SHP77 (cell line): ENCODE measurements around the gene FBXL17.

ENCODE experiments used
- DNase-seq, 2 experiments: peaks; one replicate each; lab custom pipeline; 2025; lab: John Stamatoyannopoulos, UW

FBXL17 gene

DNA sequence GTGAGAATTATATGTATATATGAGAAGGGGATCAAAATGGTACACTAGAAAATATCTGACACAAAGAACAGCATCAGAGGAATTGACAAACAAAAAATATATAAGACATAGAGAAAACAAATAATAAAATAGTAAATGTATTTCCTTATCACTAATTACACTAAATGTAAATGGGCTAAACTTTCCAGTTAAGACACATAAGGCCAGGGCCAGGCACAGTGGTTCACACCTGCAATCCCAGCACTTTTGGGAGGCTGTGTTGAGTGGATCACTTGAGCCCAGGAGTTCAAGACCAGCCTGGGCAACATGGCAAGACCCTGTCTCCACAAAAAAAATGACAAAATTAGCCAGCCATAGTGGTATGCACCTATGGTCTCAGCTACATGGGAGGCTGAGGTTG is 8.5 kb downstream of the FBXL17 start:
- no peak for DNase-seq

- DNase-seq, result no peak
Observed at GRCh38 chr5:108372369-108372768, 9.5 kb downstream of the FBXL17 start.

- DNase-seq, result no peak
Observed at GRCh38 chr5:108371263-108371662, 10.6 kb downstream of the FBXL17 start.

- DNase-seq, result no peak
Observed at GRCh38 chr5:108369167-108369566, 12.7 kb downstream of the FBXL17 start.

DNA sequence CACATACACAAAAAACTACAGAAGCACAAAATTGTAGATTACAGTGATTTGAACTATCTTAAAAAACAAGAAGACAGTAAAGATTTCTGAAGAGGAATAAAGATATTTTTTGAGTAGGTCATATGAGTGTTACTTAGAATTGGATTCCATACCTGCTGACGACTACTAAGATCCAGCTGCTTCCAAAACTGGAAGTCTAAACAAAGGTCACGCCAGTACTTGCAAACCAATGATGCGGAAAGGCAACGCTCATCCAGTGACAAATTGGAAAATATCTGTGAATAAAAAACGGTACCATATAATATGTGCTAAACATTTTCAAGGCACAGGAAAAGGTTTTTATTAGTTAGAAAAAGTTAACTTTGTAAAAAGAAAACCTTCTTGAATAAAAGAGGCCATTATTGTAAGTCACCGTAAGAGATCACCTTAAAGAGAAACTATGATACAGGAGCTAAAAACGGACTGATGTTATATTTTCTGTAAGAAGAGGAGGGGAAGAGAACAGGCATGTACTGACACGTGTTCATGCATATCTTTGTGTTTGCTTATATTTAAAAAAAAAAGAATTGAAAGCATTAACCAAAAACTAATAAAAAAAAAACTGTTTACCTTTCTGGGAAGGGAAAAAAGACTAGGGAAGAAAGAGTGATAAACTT is 14.1 kb downstream of the FBXL17 start:
- peak; percentile 27 to 46 for DNase-seq

DNA sequence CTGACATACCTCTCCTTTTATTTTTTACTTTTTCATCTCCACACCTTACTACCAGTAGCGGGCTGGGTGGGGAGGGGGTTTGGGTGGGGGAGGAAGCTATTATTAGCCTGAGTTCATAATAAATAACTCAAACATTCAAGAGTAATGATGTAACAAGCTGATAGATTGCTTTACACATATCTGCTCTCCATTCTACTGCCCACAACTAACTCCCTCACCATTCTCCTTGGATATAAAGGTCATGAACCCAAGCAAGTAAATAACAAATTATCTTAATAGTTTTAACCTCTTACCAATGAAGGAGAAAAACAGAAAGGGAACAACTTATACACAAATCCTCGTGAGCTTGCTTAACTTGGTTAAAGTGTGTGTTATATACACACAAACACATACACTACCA is 15.4 kb downstream of the FBXL17 start:
- no peak for DNase-seq

- no peak for DNase-seq
Observed at GRCh38 chr5:108361771-108362170, 20.1 kb downstream of the FBXL17 start.

DNA sequence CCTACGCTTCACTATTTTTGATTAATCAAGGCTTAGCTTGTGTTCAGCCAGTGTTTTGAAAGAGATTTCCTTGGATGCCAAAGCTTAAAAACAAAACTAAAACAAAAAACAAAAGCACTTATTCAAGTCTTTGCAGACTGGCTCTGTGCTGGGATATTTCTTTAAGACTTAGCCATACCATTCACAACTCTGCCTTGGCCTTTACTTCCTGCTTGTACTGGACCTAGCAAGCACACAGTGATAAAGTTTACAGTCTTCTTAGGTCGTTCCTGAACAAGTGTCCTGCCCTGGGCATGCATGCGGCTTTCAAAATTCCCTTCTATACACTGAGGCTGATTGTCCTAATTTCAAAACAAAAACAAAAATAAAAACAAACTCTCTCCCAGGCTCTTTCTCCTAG is 20.7 kb downstream of the FBXL17 start:
- DNase-seq, result no peak

DNA sequence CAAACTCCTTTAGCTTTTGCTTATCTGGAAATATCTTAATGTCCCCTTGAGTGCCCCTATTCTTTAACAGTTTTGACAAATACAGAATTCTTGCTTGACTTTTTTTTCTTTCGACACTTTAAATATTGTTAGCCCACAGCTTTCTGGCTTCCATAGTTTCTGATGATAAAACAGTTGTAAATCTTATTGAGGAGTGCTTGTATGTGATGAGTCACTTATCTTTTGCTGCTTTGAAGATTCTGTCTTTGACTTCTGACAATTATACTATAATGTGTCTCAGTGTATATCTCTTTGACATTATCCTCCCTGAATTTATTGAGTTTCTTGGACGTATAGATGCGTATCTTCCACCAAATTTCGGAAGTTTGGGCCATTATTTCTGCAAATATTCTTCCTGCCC is 21.6 kb downstream of the FBXL17 start:
- DNase-seq, result no peak

DNA sequence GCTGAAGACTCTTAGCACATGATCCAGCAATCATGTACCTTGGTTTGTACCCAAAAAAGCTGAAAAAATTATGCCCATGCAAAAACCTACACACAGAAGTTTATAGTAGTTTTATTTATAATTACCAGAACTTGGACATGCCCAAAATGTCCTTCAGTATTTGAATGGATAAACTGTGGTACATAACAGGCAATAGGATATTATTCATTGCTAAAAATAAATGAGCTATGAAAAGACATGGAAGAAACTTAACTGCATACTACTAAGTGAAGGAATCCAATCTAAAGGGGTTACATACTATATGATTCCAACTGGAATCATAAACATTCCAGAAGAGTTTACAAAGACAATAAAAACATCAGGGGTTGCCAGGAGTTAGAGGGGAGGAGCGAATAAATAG is 25.6 kb downstream of the FBXL17 start:
- no peak for DNase-seq

DNA sequence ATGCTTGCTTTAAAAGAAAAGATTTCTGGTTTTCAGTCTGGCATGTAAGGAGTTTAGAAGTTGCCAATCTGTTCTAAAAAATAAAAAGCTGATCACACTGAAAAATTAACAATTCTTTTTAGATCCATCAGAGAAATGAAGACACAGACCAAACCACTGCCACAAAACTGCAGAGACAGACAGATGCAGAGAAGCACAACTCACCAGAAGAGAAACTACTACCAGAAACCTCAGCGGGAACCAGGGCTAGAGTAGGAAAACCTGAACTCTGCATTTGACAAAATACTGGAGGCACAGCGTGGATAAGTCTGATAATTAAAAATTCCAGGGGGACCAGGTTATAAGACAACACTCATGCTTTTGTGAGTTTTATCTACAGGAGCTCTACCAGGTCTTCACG is 28.8 kb downstream of the FBXL17 start:
- DNase-seq, result no peak

DNA sequence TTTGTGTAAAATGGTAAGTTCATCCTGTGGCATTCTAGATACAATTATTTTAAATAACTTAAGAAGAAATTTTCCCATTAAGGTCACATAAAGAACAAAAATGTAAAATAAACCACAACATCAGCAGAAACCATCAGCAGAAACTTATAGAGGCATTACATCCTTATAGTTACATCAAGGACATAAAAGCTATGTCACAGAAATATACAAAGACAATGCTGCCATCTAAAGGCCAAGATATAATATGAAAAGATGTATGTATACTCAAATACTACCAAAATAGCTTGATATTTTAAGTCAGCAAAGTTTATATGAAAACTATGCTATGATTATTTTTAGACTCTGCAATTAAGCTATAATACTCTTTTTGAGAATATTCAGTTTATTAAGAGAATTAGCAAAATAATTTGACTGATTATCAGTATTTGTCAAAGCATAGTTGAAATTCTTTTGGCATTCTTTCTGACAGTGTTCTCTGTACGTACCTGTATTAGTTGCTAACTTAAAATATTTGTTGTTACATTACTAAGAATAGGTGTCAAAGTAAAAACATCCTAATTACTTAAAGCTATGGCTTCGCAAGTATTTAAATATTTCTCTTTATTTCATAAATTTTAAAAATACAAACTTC is 36.2 kb downstream of the FBXL17 start:
- DNase-seq, result peak; percentile 16 to 31

DNA sequence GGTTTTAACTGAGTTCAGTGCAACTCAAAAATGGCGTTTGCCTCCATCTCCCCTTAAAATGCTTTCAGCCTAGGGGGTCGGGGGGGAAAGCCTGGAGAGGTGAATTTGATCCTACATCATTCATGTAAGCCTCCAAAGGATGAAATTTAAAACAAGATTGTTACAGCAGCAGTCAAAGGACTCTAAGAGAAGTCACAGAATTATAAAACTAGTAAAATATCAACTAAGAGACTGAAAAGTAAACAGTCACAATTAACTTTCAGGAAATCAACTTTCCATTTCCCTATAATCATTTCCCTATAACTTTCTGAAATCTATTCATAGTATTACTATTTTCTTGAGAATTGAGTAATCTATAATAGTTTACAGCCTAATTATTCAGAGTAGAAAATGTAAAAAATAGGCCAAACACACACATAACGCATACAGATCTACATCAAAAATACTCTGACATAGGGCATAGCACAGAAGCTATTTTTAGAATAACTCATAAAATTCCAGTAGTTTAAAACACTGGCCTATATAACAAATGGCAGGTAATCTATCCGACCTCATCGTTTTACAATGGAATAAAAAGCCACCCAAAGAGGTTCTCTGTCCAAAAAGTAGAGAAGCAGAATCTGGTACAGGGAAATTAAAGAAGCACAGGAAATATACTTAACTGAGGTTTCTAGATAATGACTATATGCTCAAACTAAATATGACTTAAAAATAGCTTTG is 37.6 kb downstream of the FBXL17 start:
- DNase-seq, result no peak

- no peak for DNase-seq
Observed at GRCh38 chr5:108341866-108342265, 40.0 kb downstream of the FBXL17 start.

DNA sequence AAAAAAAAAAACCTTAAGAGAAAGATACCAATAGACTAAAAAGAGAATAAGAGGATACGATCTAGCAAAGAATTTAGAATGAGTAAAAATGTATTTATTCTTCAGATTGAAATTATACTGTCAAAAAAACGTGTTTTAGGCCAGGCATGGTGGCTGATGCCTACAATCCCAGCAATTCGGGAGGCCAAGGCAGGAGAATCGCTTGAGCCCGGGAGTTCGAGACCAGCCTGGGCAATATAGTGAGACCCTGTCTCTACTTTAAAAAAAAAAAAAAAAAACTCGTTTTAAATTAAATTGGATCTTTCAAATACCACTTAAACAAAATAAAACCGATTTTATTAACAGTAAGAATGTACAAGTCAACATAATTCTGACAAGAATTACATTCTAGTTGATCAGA is 41.8 kb downstream of the FBXL17 start:
- DNase-seq, result no peak

- DNase-seq, result no peak
Observed at GRCh38 chr5:108339220-108339619, 42.7 kb downstream of the FBXL17 start.

DNA sequence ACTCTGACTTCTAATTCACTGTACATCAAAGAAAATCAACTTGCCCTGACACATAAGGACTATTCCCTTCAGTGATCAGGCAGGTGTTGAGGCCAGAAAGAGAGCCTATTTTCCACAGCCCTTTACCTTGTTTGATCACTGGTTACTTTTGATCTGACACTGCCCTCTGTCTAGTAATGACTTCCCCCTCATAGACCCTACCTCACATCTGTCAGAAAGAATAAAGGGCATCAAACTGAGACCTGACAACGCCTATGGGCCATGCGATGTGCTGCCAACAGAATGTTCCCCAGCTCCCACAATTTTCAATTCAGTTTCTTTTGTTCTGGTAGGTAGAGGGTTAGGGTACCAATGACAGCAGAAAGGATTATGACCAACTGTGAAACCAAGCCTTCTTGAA is 47.7 kb downstream of the FBXL17 start:
- DNase-seq, result no peak

GRCh38 chr5:108326982-108327381 is 54.9 kb downstream of the FBXL17 start:
- DNase-seq, result no peak

- DNase-seq, result no peak
Observed at GRCh38 chr5:108324886-108325285, 57.0 kb downstream of the FBXL17 start.

DNA sequence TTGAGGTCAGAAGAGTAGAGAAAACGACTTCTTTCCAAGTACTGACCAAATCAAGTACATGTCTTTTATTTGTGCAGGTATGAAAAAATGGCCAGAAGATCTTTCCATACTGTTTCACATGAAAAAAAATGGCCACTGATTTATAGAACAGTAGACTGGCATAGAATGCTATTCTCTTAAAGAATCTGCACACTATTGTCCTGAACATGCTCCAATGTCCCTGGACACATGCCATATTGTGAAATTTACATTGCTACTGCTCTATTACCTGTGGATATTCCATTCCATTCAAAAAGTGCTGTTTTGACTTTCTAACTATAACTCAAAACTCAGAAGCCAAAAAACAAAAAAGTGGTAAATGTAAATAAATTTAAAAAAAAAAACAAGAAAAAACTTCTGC is 60.6 kb downstream of the FBXL17 start:
- DNase-seq, result no peak

GRCh38 chr5:108320231-108320630 is 61.7 kb downstream of the FBXL17 start:
- no peak for DNase-seq

GRCh38 chr5:108315829-108316228 is 66.1 kb downstream of the FBXL17 start:
- DNase-seq, result no peak

- no peak for DNase-seq
Observed at GRCh38 chr5:108312258-108312657, 69.6 kb downstream of the FBXL17 start.
